Measurements from ENCODE around the gene LYPD4.

- TF ChIP-seq SP1 (IDR thresholded peaks at IDR 0.05) (no peak), FOXM1 (IDR thresholded peaks at IDR 0.05; ENCODE audit: borderline replicate concordance) (no peak), ELF4 (IDR thresholded peaks at IDR 0.05) (no peak), ZNF384 (IDR thresholded peaks at IDR 0.05) (no peak), LEF1 (IDR thresholded peaks at IDR 0.05; ENCODE audit: borderline replicate concordance) (no peak)
These were observed 30.6 kb downstream of the LYPD4 start for GRCh38 chr19:41813911-41814310.
